H9 (cell line): ENCODE results near the gene CISD3. TPM values are rescaled to one million over a fixed set of nuclear protein-coding genes. Genes with fewer than 3 reads are reported as not detected.

Source experiments
- DNase-seq: peaks from one replicate; pipeline ENCODE4 v3.0.0-alpha.2; 2017
- H2AFZ ChIP-seq: one replicate; pipeline ENCODE4 v1.6.1; 2013; ENCODE audit warnings: mild to moderate bottlenecking, low read length, control low read depth, moderate library complexity
- H2AK5ac ChIP-seq: 2 replicates; pipeline ENCODE4 v1.6.1; 2013; ENCODE audit warnings: low read length, control low read depth, mixed read lengths; ENCODE audit not compliant: insufficient read length
- H2BK120ac ChIP-seq: one replicate; pipeline ENCODE4 v1.6.1; 2013; ENCODE audit warnings: low read depth, mild to moderate bottlenecking, low read length, control low read depth, inconsistent platforms; ENCODE audit not compliant: poor library complexity, severe bottlenecking
- H2BK12ac ChIP-seq: 2 replicates; pipeline ENCODE4 v1.6.1; 2013; ENCODE audit warnings: low read length, control low read depth, mixed read lengths, low read depth; ENCODE audit not compliant: insufficient read length
- H2BK15ac ChIP-seq: 2 replicates; pipeline ENCODE4 v1.6.1; 2013; ENCODE audit warnings: low read depth, low read length, control low read depth
- H2BK20ac ChIP-seq: one replicate; pipeline ENCODE4 v1.6.1; 2013; ENCODE audit warnings: low read depth, mild to moderate bottlenecking, low read length, control low read depth, inconsistent platforms; ENCODE audit not compliant: poor library complexity, severe bottlenecking
- H2BK5ac ChIP-seq: 2 replicates; pipeline ENCODE4 v1.6.1; 2013; ENCODE audit warnings: low read length, control low read depth, mixed read lengths; ENCODE audit not compliant: insufficient read length
- H3K14ac ChIP-seq: 2 replicates; pipeline ENCODE4 v1.6.1; 2013; ENCODE audit warnings: low read length, control low read depth; ENCODE audit not compliant: insufficient read depth
- H3K18ac ChIP-seq: 2 replicates; pipeline ENCODE4 v1.6.1; 2013; ENCODE audit warnings: low read depth, mild to moderate bottlenecking, mixed read lengths, low read length, control low read depth; ENCODE audit not compliant: insufficient read length
- H3K23ac ChIP-seq: 2 replicates; pipeline ENCODE4 v1.6.1; 2013; ENCODE audit warnings: low read length, control low read depth, mixed read lengths, low read depth; ENCODE audit not compliant: insufficient read length
- H3K23me2 ChIP-seq: 2 replicates; pipeline ENCODE4 v1.6.1; 2013; ENCODE audit warnings: low read depth, mild to moderate bottlenecking, mixed read lengths, low read length, control low read depth; ENCODE audit not compliant: insufficient read length, poor library complexity, severe bottlenecking
- H3K27ac ChIP-seq: 2 replicates; pipeline ENCODE4 v1.5.1; 2013; ENCODE audit warnings: low read length, control low read depth, mixed read lengths, low read depth; ENCODE audit not compliant: insufficient read length
- H3K27me3 ChIP-seq: 2 replicates; pipeline ENCODE4 v1.6.1; 2013; ENCODE audit warnings: low read length, control low read depth, inconsistent platforms; ENCODE audit not compliant: insufficient read depth
- H3K4ac ChIP-seq: 2 replicates; pipeline ENCODE4 v1.6.1; 2013; ENCODE audit warnings: low read depth, mild to moderate bottlenecking, control low read depth, inconsistent platforms, low read length, moderate library complexity
- H3K4me1 ChIP-seq: 2 replicates; pipeline ENCODE4 v1.6.1; 2013; ENCODE audit warnings: low read length, control low read depth, inconsistent platforms; ENCODE audit not compliant: insufficient read depth
- H3K4me2 ChIP-seq: 2 replicates; pipeline ENCODE4 v1.6.1; 2013; ENCODE audit warnings: low read length, control low read depth, mixed read lengths; ENCODE audit not compliant: insufficient read length, insufficient read depth
- H3K56ac ChIP-seq: 2 replicates; pipeline ENCODE4 v1.6.1; 2013; ENCODE audit warnings: low read depth, mild to moderate bottlenecking, mixed read lengths, low read length, control low read depth; ENCODE audit not compliant: insufficient read length
- H3K79me1 ChIP-seq: 2 replicates; pipeline ENCODE4 v1.6.1; 2013; ENCODE audit warnings: low read depth, mild to moderate bottlenecking, moderate library complexity, low read length, control low read depth, inconsistent platforms; ENCODE audit not compliant: insufficient read depth, poor library complexity, severe bottlenecking
- H3K79me2 ChIP-seq: 2 replicates; pipeline ENCODE4 v1.6.1; 2013; ENCODE audit warnings: low read length, control low read depth, inconsistent platforms; ENCODE audit not compliant: insufficient read depth
- H3K9ac ChIP-seq: 2 replicates; pipeline ENCODE4 v1.6.1; 2013; ENCODE audit warnings: low read length, control low read depth, mixed read lengths; ENCODE audit not compliant: insufficient read length; ENCODE audit errors: extremely low read depth
- H3K9me3 ChIP-seq: one replicate; pipeline ENCODE4 v1.6.1; 2013; ENCODE audit warnings: low read depth, low read length, inconsistent platforms; ENCODE audit not compliant: control insufficient read depth
- H3T11ph ChIP-seq: one replicate; pipeline ENCODE4 v1.6.1; 2013; ENCODE audit warnings: mild to moderate bottlenecking, low read length, control low read depth, inconsistent platforms
- H4K20me1 ChIP-seq: one replicate; pipeline ENCODE4 v1.6.1; 2013; ENCODE audit not compliant: control insufficient read depth, insufficient read length, insufficient read depth
- H4K5ac ChIP-seq: 2 replicates; pipeline ENCODE4 v1.6.1; 2013; ENCODE audit warnings: low read depth, mild to moderate bottlenecking, mixed read lengths, low read length, control low read depth; ENCODE audit not compliant: insufficient read length
- H4K8ac ChIP-seq: replicated peaks from 2 replicates; pipeline ENCODE4 v1.6.1; 2013; ENCODE audit warnings: low read length, control low read depth, mixed read lengths, low read depth; ENCODE audit not compliant: insufficient read length
- H4K91ac ChIP-seq: 2 replicates; pipeline ENCODE4 v1.6.1; 2013; ENCODE audit warnings: low read depth, mild to moderate bottlenecking, moderate library complexity, mixed read lengths, low read length, control low read depth; ENCODE audit not compliant: insufficient read length
- H3K27ac Mint-ChIP-seq, 3 experiments: 2 replicates in 2 of 3; 3 replicates in 1 of 3; pipeline ENCODE4 v1.8.0; 2020 to 2021; ENCODE audit warnings: mixed read lengths in 3 of 3, mild to moderate bottlenecking in 1 of 3, moderate library complexity in 1 of 3
- H3K27me3 Mint-ChIP-seq: 2 replicates; pipeline ENCODE4 v1.8.0; 2021; ENCODE audit warnings: low read depth, mild to moderate bottlenecking, moderate library complexity, mixed read lengths
- H3K36me3 Mint-ChIP-seq, 3 experiments: 2 replicates in 2 of 3; 3 replicates in 1 of 3; pipeline ENCODE4 v1.8.0; 2020 to 2021; ENCODE audit warnings: low read depth in 3 of 3, mixed read lengths in 3 of 3; ENCODE audit not compliant: insufficient read depth in 1 of 3
- H3K4me1 Mint-ChIP-seq, 2 experiments: 2 replicates each; pipeline ENCODE4 v1.8.0; 2020; ENCODE audit warnings: mixed read lengths in 2 of 2
- H3K4me3 Mint-ChIP-seq, 2 experiments: 2 replicates in 1 of 2; 3 replicates in 1 of 2; pipeline ENCODE4 v1.8.0; 2020 to 2021; ENCODE audit warnings: mild to moderate bottlenecking in 2 of 2, mixed read lengths in 2 of 2, moderate library complexity in 1 of 2
- H3K9me3 Mint-ChIP-seq, 2 experiments: 2 replicates in 1 of 2; 3 replicates in 1 of 2; pipeline ENCODE4 v1.8.0; 2020; ENCODE audit warnings: mild to moderate bottlenecking in 2 of 2, mixed read lengths in 2 of 2, moderate library complexity in 1 of 2
- CTCF ChIP-seq: fragments of 200-600 bp; sonication (generic); conservative IDR thresholded peaks from 3 replicates; pipeline ENCODE4 v1.8.0; 2021; ENCODE audit warnings: antibody characterized with exemption, mild to moderate bottlenecking
- WGBS: extraction: QIAGEN DNeasy Blood & Tissue Kit; methylation state at CpG from one replicate; pipeline ENCODE4 v1.1.7; 2013; ENCODE audit warnings: missing lambda C conversion rate, low lambda C conversion rate, mixed read lengths; ENCODE audit not compliant: insufficient read length; ENCODE audit errors: extremely low coverage; 5-methylcytosine and 5-hydroxymethylcytosine counted together
- total RNA-seq: library from RNA; stranded (reverse); gene quantifications from 2 replicates; pipeline ENCODE4 v1.2.1, GENCODE V29; 2021

Gene CISD3
- total RNA-seq, 1 experiment from 2014 or later, result 10.7 TPM

GRCh38 chr17:38719943-38720641 lies 10.0 kb upstream of the CISD3 start:
- no peak overlapping the region for H3K9ac ChIP-seq
- H3K27me3 ChIP-seq, result peaks cover 5% of the 10 kb centered on the region; the same call in 1 of the 2 replicates
- H3K56ac ChIP-seq, result no peak overlapping the region
- no peak overlapping the region for H4K8ac ChIP-seq
- TF ChIP-seq CTCF, result no peak
- H3K79me1 ChIP-seq, result no peaks in the 10 kb centered on the region
- H3K9me3 ChIP-seq, result no peaks in the 10 kb centered on the region
- Mint-ChIP-seq H3K4me3 (peak overlapping the region; percentile 61 to 77), H3K9me3 (no peaks in the 10 kb centered on the region), H3K27ac (peak overlapping the region in 1 of 3 experiments; percentile 60; a peak in 1 of 7 replicates), H3K4me1 (peaks cover 25 to 42% of the 10 kb centered on the region in 2 experiments), H3K36me3 (peaks cover 5 to 14% (median 7%) of the 10 kb centered on the region in 3 experiments; a peak in 5 of 7 replicates), H3K27me3 (peaks cover 48% of the 10 kb centered on the region)
- H3K4me1 ChIP-seq, result no peaks in the 10 kb centered on the region
- no peak overlapping the region for H3K27ac ChIP-seq
- peak; percentile 99 for DNase-seq
- no peak overlapping the region for H2BK12ac ChIP-seq
- H4K5ac ChIP-seq, result no peak overlapping the region
- no peak overlapping the region for H3K14ac ChIP-seq
- H3K4ac ChIP-seq, result no peak overlapping the region
- peaks cover 3% of the 10 kb centered on the region for H3K23me2 ChIP-seq
- no peak overlapping the region for H2BK20ac ChIP-seq
- no peaks in the 10 kb centered on the region for H3K79me2 ChIP-seq
- H3K4me2 ChIP-seq, result peak overlapping the region; percentile 25
- H2BK15ac ChIP-seq, result no peak overlapping the region
- H2AK5ac ChIP-seq, result no peak overlapping the region
- no peak overlapping the region for H4K91ac ChIP-seq
- no peak overlapping the region for H3T11ph ChIP-seq
- H3K23ac ChIP-seq, result no peak overlapping the region
- WGBS, result no CpG with 5 or more reads among the region's 39 CpGs
- no peak overlapping the region for H3K18ac ChIP-seq
- no peak overlapping the region for H2BK120ac ChIP-seq
- peaks cover 3% of the 10 kb centered on the region for H4K20me1 ChIP-seq
- H2AFZ ChIP-seq, result no peak overlapping the region
- no peak overlapping the region for H2BK5ac ChIP-seq
